Endodermal cell (in vitro differentiated cells): ENCODE data around the gene TFPT. TPM values are rescaled to one million over a fixed set of nuclear protein-coding genes. Genes with fewer than 3 reads are reported as not detected.
A peak's percentile ranks its signal among the peaks of the same experiment; 100 is the strongest.

ENCODE experiments used
- DNase-seq: peaks from one replicate; pipeline ENCODE4 v3.0.0-alpha.2; 2017
- H3K27ac ChIP-seq: 2 replicates; pipeline ENCODE4 v1.5.1; 2013; ENCODE audit warnings: mild to moderate bottlenecking, low read depth, low read length, moderate library complexity
- H3K27me3 ChIP-seq: 2 replicates; pipeline ENCODE4 v1.6.1; 2013; ENCODE audit warnings: mild to moderate bottlenecking, low read length, moderate library complexity; ENCODE audit not compliant: insufficient read depth, control insufficient read depth, poor library complexity, severe bottlenecking
- H3K36me3 ChIP-seq: 2 replicates; pipeline ENCODE4 v1.7.0; 2013; ENCODE audit warnings: mild to moderate bottlenecking, low read length, moderate library complexity; ENCODE audit not compliant: control insufficient read depth, insufficient read depth
- H3K4me1 ChIP-seq: one replicate; pipeline ENCODE4 v1.7.0; 2013; ENCODE audit warnings: low read length; ENCODE audit not compliant: control insufficient read depth, insufficient read depth
- H3K4me3 ChIP-seq: 2 replicates; pipeline ENCODE4 v1.5.1; 2013; ENCODE audit warnings: mild to moderate bottlenecking, low read length, moderate library complexity
- H3K9ac ChIP-seq: 2 replicates; pipeline ENCODE4 v1.6.1; 2013; ENCODE audit warnings: mild to moderate bottlenecking, low read length, moderate library complexity; ENCODE audit not compliant: poor library complexity, severe bottlenecking; ENCODE audit errors: extremely low read depth
- H3K9me3 ChIP-seq: 2 replicates; pipeline ENCODE4 v1.6.1; 2013; ENCODE audit warnings: mild to moderate bottlenecking, low read length, moderate library complexity; ENCODE audit not compliant: control insufficient read depth
- H3K27ac Mint-ChIP-seq: 2 replicates; pipeline ENCODE4 v1.8.0; 2020; ENCODE audit warnings: mixed read lengths
- H3K27me3 Mint-ChIP-seq: 2 replicates; pipeline ENCODE4 v1.8.0; 2021; ENCODE audit warnings: mild to moderate bottlenecking, mixed read lengths; ENCODE audit not compliant: insufficient read depth
- H3K36me3 Mint-ChIP-seq: 2 replicates; pipeline ENCODE4 v1.8.0; 2020; ENCODE audit warnings: low read depth, mixed read lengths
- H3K4me1 Mint-ChIP-seq: 2 replicates; pipeline ENCODE4 v1.8.0; 2020; ENCODE audit warnings: mixed read lengths
- H3K4me3 Mint-ChIP-seq: 2 replicates; pipeline ENCODE4 v1.8.0; 2020; ENCODE audit warnings: mild to moderate bottlenecking, moderate library complexity, mixed read lengths
- H3K9me3 Mint-ChIP-seq: 2 replicates; pipeline ENCODE4 v1.8.0; 2020; ENCODE audit warnings: mild to moderate bottlenecking, mixed read lengths
- WGBS, 2 experiments: methylation state at CpG; one replicate each; pipeline versions ENCODE4 v1.1.5 to v1.1.7; 2013; ENCODE audit warnings: missing lambda C conversion rate in 2 of 2, mixed read lengths in 1 of 2; ENCODE audit not compliant: insufficient coverage in 1 of 2, insufficient read length in 1 of 2; 5-methylcytosine and 5-hydroxymethylcytosine counted together
- total RNA-seq, 2 donors: library from RNA; stranded (reverse); fragmentation: NEBNext Ultra II Directional in 1 of 2; extraction: Animal tissue kit (Norgen Biotek cat#: 25700) in 1 of 2; gene quantifications; 2 replicates in 1 of 2; 3 replicates in 1 of 2; pipeline ENCODE4 v1.2.1, GENCODE V29; 2021
- TF ChIP-seq, protein P1 (sequence below): fragments of 200-600 bp; sonication (generic); conservative IDR thresholded peaks from 2 replicates; pipeline ENCODE4 v1.5.0; 2021; ENCODE audit warnings: antibody characterized with exemption, mild to moderate bottlenecking

Gene TFPT
- total RNA-seq, 2 donors from 2014 or later: 19.5 to 21.6 TPM

DNA sequence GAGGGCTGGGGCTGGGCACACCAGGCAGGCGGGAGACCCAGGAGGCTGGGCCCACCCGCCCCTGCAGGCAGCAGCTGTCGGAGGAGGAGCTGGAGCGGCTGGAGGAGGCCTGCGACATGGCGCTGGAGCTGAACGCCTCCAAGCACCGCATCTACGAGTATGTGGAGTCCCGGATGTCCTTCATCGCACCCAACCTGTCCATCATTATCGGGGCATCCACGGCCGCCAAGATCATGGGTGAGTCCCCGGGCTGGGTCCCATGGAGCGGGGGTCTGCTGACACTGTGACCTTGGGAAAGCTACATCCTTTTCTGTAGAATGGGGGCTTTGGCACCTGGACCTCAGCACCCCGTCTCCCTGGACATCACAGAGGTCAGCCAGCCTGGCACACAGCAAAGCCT is 8.2 kb upstream of the TFPT start:
- Mint-ChIP-seq H3K4me1 (no peaks in the 10 kb centered on the region), H3K4me3 (no peak overlapping the region), H3K9me3 (no peaks in the 10 kb centered on the region), H3K27ac (no peak overlapping the region), H3K36me3 (peaks cover 72% of the 10 kb centered on the region), H3K27me3 (no peaks in the 10 kb centered on the region)
- Histone ChIP-seq H3K9me3 (no peaks in the 10 kb centered on the region), H3K27ac (no peak overlapping the region), H3K4me3 (no peak overlapping the region), H3K27me3 (no peaks in the 10 kb centered on the region), H3K4me1 (no peaks in the 10 kb centered on the region), H3K36me3 (peaks cover 59% of the 10 kb centered on the region), H3K9ac (no peak overlapping the region)
- 97 to 98% methylated on average over 17 of the region's 17 CpGs for WGBS, 2 experiments
- DNase-seq: no peak
- TF ChIP-seq, protein P1, sequence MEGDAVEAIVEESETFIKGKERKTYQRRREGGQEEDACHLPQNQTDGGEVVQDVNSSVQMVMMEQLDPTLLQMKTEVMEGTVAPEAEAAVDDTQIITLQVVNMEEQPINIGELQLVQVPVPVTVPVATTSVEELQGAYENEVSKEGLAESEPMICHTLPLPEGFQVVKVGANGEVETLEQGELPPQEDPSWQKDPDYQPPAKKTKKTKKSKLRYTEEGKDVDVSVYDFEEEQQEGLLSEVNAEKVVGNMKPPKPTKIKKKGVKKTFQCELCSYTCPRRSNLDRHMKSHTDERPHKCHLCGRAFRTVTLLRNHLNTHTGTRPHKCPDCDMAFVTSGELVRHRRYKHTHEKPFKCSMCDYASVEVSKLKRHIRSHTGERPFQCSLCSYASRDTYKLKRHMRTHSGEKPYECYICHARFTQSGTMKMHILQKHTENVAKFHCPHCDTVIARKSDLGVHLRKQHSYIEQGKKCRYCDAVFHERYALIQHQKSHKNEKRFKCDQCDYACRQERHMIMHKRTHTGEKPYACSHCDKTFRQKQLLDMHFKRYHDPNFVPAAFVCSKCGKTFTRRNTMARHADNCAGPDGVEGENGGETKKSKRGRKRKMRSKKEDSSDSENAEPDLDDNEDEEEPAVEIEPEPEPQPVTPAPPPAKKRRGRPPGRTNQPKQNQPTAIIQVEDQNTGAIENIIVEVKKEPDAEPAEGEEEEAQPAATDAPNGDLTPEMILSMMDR: no peak

DNA sequence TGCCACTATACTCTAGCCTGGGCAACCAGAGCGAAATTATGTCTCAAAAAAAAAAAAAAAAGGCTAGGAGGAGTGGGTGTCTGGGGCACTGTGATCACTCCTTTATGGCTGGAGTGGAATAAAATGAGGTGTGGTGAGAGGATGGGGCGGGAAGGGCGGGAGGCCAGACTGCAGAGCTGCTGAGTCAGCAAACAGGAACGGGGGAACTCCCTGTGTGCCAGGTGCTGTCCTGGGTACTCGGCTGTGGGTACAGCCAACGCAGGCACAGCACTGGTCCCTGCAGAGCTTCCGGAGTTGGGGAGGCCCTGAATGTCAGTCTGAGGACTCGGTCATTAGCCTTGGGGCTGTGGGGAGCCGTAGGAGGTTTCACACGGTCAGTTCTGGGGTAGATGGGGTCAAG is 5.8 kb upstream of the TFPT start:
- no peak overlapping the region for H3K4me3 Mint-ChIP-seq
- Histone ChIP-seq H3K4me1 (no peaks in the 10 kb centered on the region), H3K27me3 (no peaks in the 10 kb centered on the region), H3K9me3 (no peaks in the 10 kb centered on the region), H3K36me3 (peaks cover 56% of the 10 kb centered on the region), H3K9ac (no peak overlapping the region), H3K4me3 (no peak overlapping the region), H3K27ac (no peak overlapping the region)
- no peaks in the 10 kb centered on the region for H3K27me3 Mint-ChIP-seq
- peaks cover 2% of the 10 kb centered on the region for H3K4me1 Mint-ChIP-seq
- DNase-seq: no peak
- 94 to 97% methylated on average over 9 to 10 of the region's 10 CpGs for WGBS, 2 experiments
- H3K27ac Mint-ChIP-seq: no peak overlapping the region
- H3K36me3 Mint-ChIP-seq: peaks cover 66% of the 10 kb centered on the region
- H3K9me3 Mint-ChIP-seq: no peaks in the 10 kb centered on the region
- TF ChIP-seq, protein P1: no peak

DNA sequence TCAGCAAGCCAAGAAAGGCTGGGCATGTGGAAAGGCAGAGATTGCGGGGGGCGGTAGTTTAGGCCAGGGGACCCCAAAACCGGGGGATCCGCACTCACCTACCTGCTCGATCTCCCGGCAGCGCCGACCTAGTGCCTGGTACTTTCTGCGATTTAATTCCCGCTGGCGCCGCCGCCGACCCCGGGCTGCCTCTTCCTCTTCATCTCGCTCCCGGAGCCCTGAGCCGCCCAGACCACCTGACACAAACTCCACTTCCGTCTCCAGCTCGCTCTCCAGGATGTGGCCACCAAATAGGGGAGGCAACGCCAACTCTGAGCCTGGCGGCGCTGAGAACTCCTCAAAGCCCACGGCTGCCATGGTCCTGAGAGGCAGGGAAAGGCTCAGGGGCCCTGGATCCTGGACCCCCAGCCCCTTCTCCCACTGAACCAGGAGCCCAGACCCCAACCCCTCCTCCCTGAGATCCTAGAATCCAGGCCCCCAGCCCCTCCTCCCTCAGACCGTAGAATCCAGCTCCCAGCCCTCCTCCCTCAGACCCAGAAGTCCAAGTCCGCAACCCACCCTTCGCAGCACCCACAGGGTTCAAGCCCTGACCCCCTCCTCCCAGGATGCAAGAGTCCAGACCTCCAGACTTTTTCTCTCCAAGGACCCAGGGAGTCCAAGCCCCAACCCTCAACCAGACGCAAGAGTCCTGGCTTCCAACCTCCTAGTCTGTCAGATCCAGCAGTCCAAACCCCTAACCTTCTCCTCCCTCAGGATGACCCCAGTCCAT is 933 bp downstream of the TFPT start:
- WGBS, 2 experiments: 31 to 32% methylated on average over 19 to 28 of the region's 28 CpGs
- H3K27me3 Mint-ChIP-seq: no peaks in the 10 kb centered on the region
- Histone ChIP-seq H3K9ac (peak overlapping the region; percentile 52), H3K9me3 (no peaks in the 10 kb centered on the region), H3K27ac (no peak overlapping the region), H3K36me3 (peaks cover 19% of the 10 kb centered on the region), H3K4me1 (no peaks in the 10 kb centered on the region), H3K27me3 (no peaks in the 10 kb centered on the region), H3K4me3 (peak overlapping the region; percentile 97)
- H3K9me3 Mint-ChIP-seq: no peaks in the 10 kb centered on the region
- peak overlapping the region; percentile 83 for H3K4me3 Mint-ChIP-seq
- H3K27ac Mint-ChIP-seq: peak overlapping the region; percentile 99
- H3K4me1 Mint-ChIP-seq: peaks cover 7% of the 10 kb centered on the region
- TF ChIP-seq, protein P1: no peak
- peak; percentile 77 for DNase-seq
- H3K36me3 Mint-ChIP-seq: peaks cover 30% of the 10 kb centered on the region
